Tibial artery (tissue), 4 donors: ENCODE data around the gene NTHL1.

Experiments used
- DNase-seq, 2 donors: peaks; one replicate each; pipeline ENCODE4 v3.0.0-alpha.2; 2019
- H3K27ac ChIP-seq, 2 donors: fragments of 200-600 bp; sonication (generic) in 1 of 2; 1 replicate in 1 of 2; 2 replicates in 1 of 2; pipeline ENCODE4 v1.5.1; 2018 to 2019; ENCODE audit warnings: mild to moderate bottlenecking in 1 of 2
- H3K27me3 ChIP-seq, 2 donors: fragments of 200-600 bp; sonication (generic) in 1 of 2; one replicate each; pipeline versions ENCODE4 v1.5.1 to v1.6.0; 2016 to 2019
- H3K36me3 ChIP-seq, 3 donors: fragments of 200-600 bp; sonication (generic) in 2 of 3; one replicate each; pipeline ENCODE4 v1.5.1; 2016 to 2019; ENCODE audit warnings: mild to moderate bottlenecking in 2 of 3
- H3K4me1 ChIP-seq, 4 donors: fragments of 200-600 bp; sonication (generic) in 2 of 4; 1 replicate in 3 of 4; 2 replicates in 1 of 4; pipeline ENCODE4 v1.5.1; 2016 to 2019
- H3K4me3 ChIP-seq, 2 donors: fragments of 200-600 bp; sonication (generic) in 1 of 2; 1 replicate in 1 of 2; 2 replicates in 1 of 2; pipeline ENCODE4 v1.5.1; 2018 to 2019; ENCODE audit warnings: mild to moderate bottlenecking in 2 of 2
- H3K9me3 ChIP-seq, 3 donors: fragments of 200-600 bp; sonication (generic) in 1 of 3; one replicate each; pipeline ENCODE4 v1.5.1; 2016 to 2019
- CTCF ChIP-seq, 2 experiments: fragments of 200-600 bp in 1 of 2; fragments of 450-650 bp in 1 of 2; IDR thresholded peaks; one replicate each; pipeline ENCODE4 v1.5.1; 2017 to 2019; ENCODE audit warnings: antibody characterized with exemption in 2 of 2, mild to moderate bottlenecking in 1 of 2, moderate library complexity in 1 of 2
- intact Hi-C: fragments of 100-400 bp; cut with DNase I; formaldehyde crosslinking; loops from one replicate; pipeline ENCODE4 v1.15.0; 2023; ENCODE audit warnings: low total_unique reads

The NTHL1 gene

DNA sequence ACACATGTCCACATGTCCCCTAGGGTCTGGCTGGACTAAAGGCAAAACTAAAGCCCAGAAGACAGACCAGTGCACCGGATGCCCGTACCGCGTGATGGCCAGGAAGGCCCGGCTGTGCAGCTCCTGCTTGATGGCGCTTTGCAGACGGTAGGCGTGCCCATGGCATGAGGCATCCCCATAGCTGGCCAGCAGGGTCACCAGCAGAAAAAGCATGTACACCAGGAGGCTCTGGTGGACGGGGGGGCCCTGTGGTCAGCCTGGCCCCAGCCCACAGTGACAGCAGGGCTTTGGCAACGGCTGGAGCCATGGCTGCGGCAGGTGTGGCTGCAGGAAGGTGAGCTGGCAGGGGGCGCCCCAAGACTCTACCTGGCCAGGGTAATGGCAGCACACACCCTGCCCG is 45.2 kb upstream of the NTHL1 start:
- intact Hi-C loops = no loop called here
- no peak overlapping the region for H3K27ac ChIP-seq
- H3K9me3 ChIP-seq = no peaks in the 10 kb centered on the region
- no peak for TF ChIP-seq CTCF (IDR thresholded peaks at IDR 0.05)
- peaks cover 91 to 100% (median 98%) of the 10 kb centered on the region in 3 donors for H3K36me3 ChIP-seq
- H3K27me3 ChIP-seq = no peaks in the 10 kb centered on the region
- no peaks in the 10 kb centered on the region for H3K4me1 ChIP-seq
- no peak overlapping the region for H3K4me3 ChIP-seq
- no peak for DNase-seq

DNA sequence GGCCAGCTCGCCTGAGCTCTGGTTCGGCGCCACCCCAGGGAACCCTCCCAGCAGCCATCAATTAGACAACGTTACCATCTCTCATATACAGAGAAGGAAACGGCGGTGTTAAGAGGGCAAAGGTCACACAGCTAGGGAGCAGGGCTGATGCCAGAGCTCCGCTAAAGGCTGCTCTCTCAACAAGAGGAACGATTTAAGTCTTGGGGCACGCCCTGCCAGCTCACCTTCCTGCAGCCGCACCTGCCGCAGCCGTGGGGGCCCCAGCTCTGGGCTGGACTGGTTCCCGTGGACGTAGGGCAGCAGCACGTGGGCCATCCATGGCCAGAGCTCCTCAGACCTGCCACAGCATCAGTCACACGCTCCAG is 44.6 kb upstream of the NTHL1 start:
- H3K9me3 ChIP-seq = no peaks in the 10 kb centered on the region
- H3K27ac ChIP-seq = no peak overlapping the region
- H3K27me3 ChIP-seq = no peaks in the 10 kb centered on the region
- no peak overlapping the region for H3K4me3 ChIP-seq
- DNase-seq = no peak
- intact Hi-C loops = no loop called here
- no peak for TF ChIP-seq CTCF (IDR thresholded peaks at IDR 0.05)
- no peaks in the 10 kb centered on the region for H3K4me1 ChIP-seq
- peaks cover 85 to 100% (median 98%) of the 10 kb centered on the region in 3 donors for H3K36me3 ChIP-seq

DNA sequence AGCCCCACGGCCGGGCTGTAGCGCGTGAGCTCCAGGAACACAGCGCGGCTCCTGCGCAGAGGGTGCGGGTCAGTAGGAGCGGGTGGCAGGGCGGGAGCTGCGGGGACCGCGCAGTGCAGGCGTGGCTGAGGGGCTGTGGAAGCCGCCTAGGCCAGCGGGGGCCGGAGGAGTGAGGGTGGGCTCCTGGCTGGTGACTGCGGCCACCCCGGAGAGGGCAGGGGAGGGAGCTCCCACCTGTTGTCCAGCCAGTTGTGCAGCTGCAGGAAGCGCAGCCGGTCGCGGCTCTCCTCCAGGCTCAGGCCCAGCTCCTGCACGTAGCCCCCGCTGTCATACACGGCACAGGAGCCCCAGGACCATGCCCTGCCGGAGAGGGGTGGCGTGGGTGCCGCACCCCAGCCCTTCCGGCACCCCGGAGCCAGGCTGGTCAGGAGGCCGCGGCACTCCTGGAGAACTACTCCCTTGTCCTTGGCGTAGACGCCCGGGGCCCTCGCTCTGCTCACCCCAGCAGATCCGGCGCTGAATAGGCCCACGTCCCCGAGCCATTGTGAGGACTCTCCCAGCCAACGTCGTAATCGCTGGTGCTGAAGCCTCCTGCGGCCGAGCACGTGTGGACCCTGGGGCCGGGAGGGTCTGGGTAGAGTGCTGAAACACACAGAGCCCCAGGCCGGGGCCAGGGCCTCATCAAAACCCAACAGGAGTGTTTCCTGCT is 44.1 kb upstream of the NTHL1 start:
- no peak overlapping the region for H3K27ac ChIP-seq
- no peak overlapping the region for H3K4me3 ChIP-seq
- H3K9me3 ChIP-seq = no peaks in the 10 kb centered on the region
- no peak for DNase-seq
- no peak for TF ChIP-seq CTCF (IDR thresholded peaks at IDR 0.05)
- intact Hi-C loops = no loop called here
- H3K27me3 ChIP-seq = no peaks in the 10 kb centered on the region
- no peaks in the 10 kb centered on the region for H3K4me1 ChIP-seq
- H3K36me3 ChIP-seq = peaks cover 83 to 100% (median 97%) of the 10 kb centered on the region in 3 donors

DNA sequence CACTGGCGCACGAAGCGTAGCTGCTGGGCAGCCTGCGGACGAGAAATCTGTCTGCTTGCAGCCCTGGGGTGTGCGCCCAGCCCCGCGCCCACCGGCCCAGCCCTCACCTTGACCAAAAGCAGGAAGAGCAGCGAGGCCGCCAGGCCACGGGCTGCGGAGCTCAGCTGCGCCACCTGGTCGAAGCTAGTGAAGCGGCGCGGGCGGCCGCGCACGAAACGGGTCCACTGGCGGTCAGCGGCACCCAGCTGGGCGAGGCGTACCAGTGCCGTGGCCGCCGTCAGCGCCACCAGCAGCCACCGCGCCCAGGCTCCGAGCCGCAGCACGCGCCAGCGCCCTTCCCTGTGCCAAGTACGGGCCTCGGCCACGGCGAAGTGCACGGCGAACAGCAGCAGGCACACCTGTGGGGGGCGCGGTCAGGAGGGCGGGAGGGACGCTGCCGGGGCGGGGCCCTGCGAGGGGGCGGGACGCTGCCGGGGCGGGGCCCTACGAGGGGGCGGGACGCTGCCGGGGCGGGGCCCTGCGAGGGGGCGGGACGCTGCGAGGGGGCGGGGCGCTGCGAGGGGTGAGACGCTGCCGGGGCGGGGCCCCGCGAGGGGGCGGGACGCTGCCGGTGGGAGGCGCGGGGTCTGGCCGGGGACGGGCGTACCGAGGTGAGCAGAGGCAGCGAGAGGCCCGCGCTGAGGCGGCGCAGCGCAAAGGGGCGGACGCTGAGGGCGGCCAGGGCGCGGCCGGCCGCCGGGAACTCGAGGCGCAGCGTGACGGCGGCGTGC is 43.3 kb upstream of the NTHL1 start:
- H3K4me3 ChIP-seq = no peak overlapping the region
- peaks cover 81 to 100% (median 95%) of the 10 kb centered on the region in 3 donors for H3K36me3 ChIP-seq
- no peak overlapping the region for H3K27ac ChIP-seq
- intact Hi-C loops = no loop called here
- no peak for DNase-seq
- no peaks in the 10 kb centered on the region for H3K4me1 ChIP-seq
- no peak for TF ChIP-seq CTCF (IDR thresholded peaks at IDR 0.05)
- no peaks in the 10 kb centered on the region for H3K9me3 ChIP-seq
- H3K27me3 ChIP-seq = no peaks in the 10 kb centered on the region

DNA sequence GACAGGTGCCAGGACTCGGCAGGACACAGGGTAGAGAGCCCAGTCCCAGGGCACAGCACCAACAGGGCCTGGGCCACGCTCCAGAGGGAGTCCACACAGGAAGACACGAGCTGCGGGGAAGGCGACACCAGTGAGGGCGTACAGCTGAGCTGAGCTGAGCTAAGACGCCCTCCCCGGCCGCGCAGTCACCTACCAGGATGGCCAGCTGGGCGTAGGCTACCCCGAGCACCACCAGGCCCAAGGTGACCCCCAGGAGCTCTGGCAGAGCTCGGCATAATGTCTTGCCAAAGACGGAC is 42.8 kb upstream of the NTHL1 start:
- no peak for DNase-seq
- no peak overlapping the region for H3K27ac ChIP-seq
- no peak overlapping the region for H3K4me3 ChIP-seq

More for the DNA sequence above, 42.8 kb upstream of the NTHL1 start:
- H3K4me1 ChIP-seq = peaks cover 0 to 4% (median 0%) of the 10 kb centered on the region in 4 donors
- H3K36me3 ChIP-seq = peaks cover 76 to 100% (median 94%) of the 10 kb centered on the region in 3 donors
- TF ChIP-seq CTCF (IDR thresholded peaks at IDR 0.05) = no peak
- intact Hi-C loops = no loop called here
- no peaks in the 10 kb centered on the region for H3K27me3 ChIP-seq
- no peaks in the 10 kb centered on the region for H3K9me3 ChIP-seq
